Measurements from ENCODE around the gene UNC13D. TPM values are rescaled to one million over a fixed set of nuclear protein-coding genes. Genes with fewer than 3 reads are reported as not detected.

The UNC13D gene
- total and polyA plus RNA-seq, 2 of the 4 experiments (the other 2 are of a cell fraction): under 0.01 to 0.31 TPM

GRCh38 chr17:75779250-75779986 lies 64.8 kb downstream of the UNC13D start (continued):
- TF ChIP-seq ELK1 (IDR thresholded peaks at IDR 0.05; ENCODE audit: borderline replicate concordance, low read depth, low read length): no peak

GRCh38 chr17:75778861-75779249 lies 65.3 kb downstream of the UNC13D start:
- CTCF ChIA-PET: interaction anchor here (1.8 kb wide), 1 partner anchor 13 kb away, joined by 5 read pairs; the partner anchor contains the start of gene GALK1
- Histone ChIP-seq H4K8ac (ENCODE audit: low read depth in 2 of 2, low read length in 2 of 2) (no peak overlapping the region), H4K91ac (ENCODE audit: insufficient read depth, low read depth, low read length) (0 out of 2 replicates have a peak overlapping the region, but pooled peaks have one; percentile 5), H3K4me3 (ENCODE audit: insufficient read depth, low read depth, low read length) (peak overlapping the region; percentile 62), H4K5ac (ENCODE audit: low read depth, low read length) (no peak overlapping the region), H2BK120ac (ENCODE audit: low read depth, low read length) (no peak overlapping the region), H3K79me1 (ENCODE audit: low read depth in 1 of 2, low read length in 2 of 2) (peaks cover 11 to 37% of the 10 kb centered on the region in 2 experiments), H3K4me1 (ENCODE audit: control insufficient read depth, insufficient read depth, low read length) (peaks cover 3% of the 10 kb centered on the region), H3K56ac (ENCODE audit: extremely low read depth, insufficient read depth, low read length) (no peak overlapping the region; the same call in none of the 2 replicates), H3K9me1 (ENCODE audit: insufficient read depth, low read length) (peaks cover 17% of the 10 kb centered on the region), H2AFZ (replicated peaks; ENCODE audit: low read length, poor library complexity) (peak overlapping the region; percentile 82), H2BK20ac (ENCODE audit: low read depth, low read length) (no peak overlapping the region), H3K36me3 (ENCODE audit: control insufficient read depth, insufficient read depth, low read length) (peaks cover 23% of the 10 kb centered on the region), H2BK5ac (ENCODE audit: low read depth, low read length, poor library complexity, severe bottlenecking) (peak overlapping the region; percentile 21), H3K9me3 (ENCODE audit: control insufficient read depth, insufficient read depth, low read length) (no peaks in the 10 kb centered on the region), H3K18ac (ENCODE audit: low read depth, low read length) (no peak overlapping the region; the same call in 1 of the 2 replicates), H2BK15ac (ENCODE audit: low read depth, low read length) (no peak overlapping the region), H4K20me1 (ENCODE audit: insufficient read depth, low read length) (peaks cover 55% of the 10 kb centered on the region), H3K27me3 (ENCODE audit: control insufficient read depth, insufficient read depth, low read length) (no peaks in the 10 kb centered on the region), H2AK9ac (replicated peaks; ENCODE audit: low read depth, low read length, poor library complexity) (peak overlapping the region; percentile 70), H3K23ac (ENCODE audit: low read depth, low read length) (peak overlapping the region; percentile 31; the same call in 1 of the 2 replicates), H3K4me2 (ENCODE audit: low read depth, low read length) (peak overlapping the region; percentile 86), H3K14ac (replicated peaks; ENCODE audit: low read depth, low read length) (peak overlapping the region; percentile 61; the same call in 1 of the 2 replicates), H3K4ac (ENCODE audit: low read depth, low read length) (peak overlapping the region; percentile 3; the same call in 1 of the 2 replicates), H3K9ac (ENCODE audit: low read depth, low read length) (peak overlapping the region; percentile 80), H2AK5ac (ENCODE audit: low read depth, low read length) (0 out of 2 replicates have a peak overlapping the region, but pooled peaks have one; percentile 43), H3K27ac (ENCODE audit: insufficient read depth, low read length) (peak overlapping the region; percentile 86)
- in situ Hi-C loops (cut with MboI; ENCODE audit: low sequenced_read_pairs) (no loop called here), intact Hi-C loops (cut with micrococcal nuclease) (no loop called here), dilution Hi-C loops (cut with HindIII; ENCODE audit: low sequenced_read_pairs, unreplicated experiment) (no loop called here)
- no peak; the same call in 1 of the 2 replicates for ATAC-seq (ENCODE audit: low read depth)
- POLR2A ChIA-PET (ENCODE audit: unreplicated experiment): no interaction called here
- DNase-seq: peak; percentile 35
- BruUV-seq (replicated peaks): no TSS peak
- 1% methylated on average over 26 of the region's 38 CpGs; no CpG with 5 or more reads in 1 of the 2 experiments for WGBS, 2 experiments (ENCODE audit: extremely low coverage in 2 of 2, insufficient read length in 1 of 2)
- no peak for TF ChIP-seq POLR2A (IDR thresholded peaks at IDR 0.05; ENCODE audit: low read depth, low read length)
- no peak for TF ChIP-seq SMC3 (IDR thresholded peaks at IDR 0.05; ENCODE audit: low read depth, low read length)
- no peak for TF ChIP-seq USF2 (IDR thresholded peaks at IDR 0.05; ENCODE audit: low read depth, low read length)
- no peak for TF ChIP-seq RAD21 (IDR thresholded peaks at IDR 0.05; ENCODE audit: low read length)
- peak; percentile 40 for TF ChIP-seq CTCF (conservative IDR thresholded peaks at IDR 0.05; ENCODE audit: low read depth, low read length)
- TF ChIP-seq ELK1 (IDR thresholded peaks at IDR 0.05; ENCODE audit: borderline replicate concordance, low read depth, low read length): no peak
- TF ChIP-seq RCOR1 (IDR thresholded peaks at IDR 0.05; ENCODE audit: insufficient replicate concordance, low read length): no peak
- no peak for TF ChIP-seq NFE2L2 (IDR thresholded peaks at IDR 0.05; ENCODE audit: low read depth, low read length)

All from IMR-90 (cell line).